Sigmoid colon (tissue), 7 donors: ENCODE results near the gene SERTAD1. TPM values are rescaled to one million over a fixed set of nuclear protein-coding genes. Genes with fewer than 3 reads are reported as not detected.
"Not testable (repeated sequence)": the region's sequence is repeated elsewhere in the genome, so short reads cannot be mapped to it uniquely, and the experiment has no call there.

Experiments
- DNase-seq: peaks from one replicate; pipeline ENCODE4 v3.0.0-alpha.2; 2019
- H3K27ac ChIP-seq, 4 donors: fragments of 200-600 bp; sonication (generic); one replicate each; pipeline ENCODE4 v1.5.1; 2016 to 2019; ENCODE audit warnings: mild to moderate bottlenecking in 1 of 4
- H3K27me3 ChIP-seq, 3 donors: fragments of 200-600 bp; sonication (generic); one replicate each; pipeline ENCODE4 v1.5.1; 2019; ENCODE audit warnings: mild to moderate bottlenecking in 1 of 3
- H3K36me3 ChIP-seq, 4 donors: fragments of 200-600 bp; sonication (generic); one replicate each; pipeline ENCODE4 v1.5.1; 2016 to 2019
- H3K4me1 ChIP-seq, 4 donors: fragments of 200-600 bp; sonication (generic); one replicate each; pipeline ENCODE4 v1.5.1; 2017 to 2019
- H3K4me3 ChIP-seq, 4 donors: fragments of 200-600 bp; sonication (generic); one replicate each; pipeline ENCODE4 v1.5.1; 2017 to 2019; ENCODE audit warnings: mild to moderate bottlenecking in 2 of 4, moderate library complexity in 1 of 4
- H3K9me3 ChIP-seq, 4 donors: fragments of 200-600 bp in 3 of 4; sonication (generic) in 3 of 4; one replicate each; pipeline versions ENCODE4 v1.5.1 to v1.6.1; 2013 to 2019
- EP300 ChIP-seq, 4 donors: sonication (generic); formaldehyde crosslinking; IDR thresholded peaks; one replicate each; pipeline ENCODE4 v1.6.1; 2017; ENCODE audit warnings: antibody characterized with exemption in 4 of 4
- POLR2A ChIP-seq, 2 donors: fragments of 450-650 bp; IDR thresholded peaks; one replicate each; pipeline ENCODE4 v1.6.1; 2016; ENCODE audit warnings: antibody characterized with exemption in 2 of 2, mild to moderate bottlenecking in 2 of 2, moderate library complexity in 2 of 2
- POLR2AphosphoS5 ChIP-seq, 4 donors: sonication (generic); formaldehyde crosslinking; IDR thresholded peaks; one replicate each; pipeline ENCODE4 v1.6.1; 2017; ENCODE audit warnings: antibody characterized with exemption in 4 of 4
- WGBS, 2 donors: extraction: QIAGEN DNeasy Blood & Tissue Kit; methylation state at CpG; one replicate each; pipeline ENCODE4 v1.1.7; 2013; 5-methylcytosine and 5-hydroxymethylcytosine counted together
- intact Hi-C: fragments of 100-400 bp; cut with DNase I; formaldehyde crosslinking; loops from one replicate; pipeline ENCODE4 v1.15.1; 2023
- polyA plus RNA-seq, 3 donors: library from polyadenylated mRNA; stranded (reverse); fragments of 200-250 nt; gene quantifications; one replicate each; pipeline ENCODE4 v1.2.3, GENCODE V29; 2013
- total RNA-seq, 4 donors: library from RNA; depleted of rRNA; stranded (reverse); fragments of >200 nt; gene quantifications; one replicate each; pipeline ENCODE4 v1.1.0, GENCODE V29; 2016
- TF ChIP-seq, protein P1 (sequence below), 4 experiments: fragments of 450-650 bp in 3 of 4; fragments of 200-600 bp in 1 of 4; IDR thresholded peaks; one replicate each; pipeline ENCODE4 v1.5.1; 2016 to 2019; ENCODE audit warnings: antibody characterized with exemption in 4 of 4, mild to moderate bottlenecking in 3 of 4, moderate library complexity in 2 of 4
- donor health status: healthy with polysubstance abuse.
- donor health status: Bipolar disorder and iron deficiency.
- donor health status: healthy.

The SERTAD1 gene
- total and polyA plus RNA-seq, 7 donors = 10.2 to 44.4 (median 18.6) TPM

GRCh38 chr19:40442328-40443130 is 16.7 kb upstream of the SERTAD1 start:
- 18 to 21% methylated on average over 22 of the region's 22 CpGs for WGBS, 2 donors
- no peak for TF ChIP-seq POLR2A (IDR thresholded peaks at IDR 0.05)
- intact Hi-C loops = loop anchor here (1.0 to 10.0 kb wide), 4 partner anchors 9 to 272 kb away; partner anchors contain the start of genes COQ8B, ITPKC, LTBP4 and SERTAD1

DNA sequence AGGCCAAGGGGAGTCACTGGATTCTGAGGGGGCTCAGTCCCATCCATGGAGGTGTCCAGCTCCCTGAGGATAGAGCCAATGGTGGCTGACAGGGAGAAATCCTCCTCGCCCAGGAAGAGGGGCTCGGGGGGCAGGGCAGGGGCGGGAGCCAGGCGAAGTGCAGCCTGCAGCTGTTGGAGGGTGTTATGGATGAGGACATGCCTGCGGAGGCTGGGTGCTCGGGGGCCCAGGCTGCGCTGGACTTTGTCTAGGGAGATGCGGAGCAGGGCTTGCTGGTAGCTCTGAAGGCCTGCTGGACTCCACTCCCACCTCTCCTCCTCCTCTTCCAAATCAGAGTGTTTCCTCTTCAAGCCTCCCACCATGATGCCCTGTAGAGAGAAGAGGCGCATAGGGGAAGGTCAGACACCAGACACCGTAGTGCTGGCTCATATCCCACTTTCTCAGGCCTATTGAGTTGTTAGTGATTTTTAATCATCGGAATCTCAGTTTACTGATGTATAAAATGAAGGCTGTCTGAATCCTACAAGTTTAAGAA is 16.0 kb upstream of the SERTAD1 start:
- TF ChIP-seq POLR2AphosphoS5 (IDR thresholded peaks at IDR 0.05) (no peak), POLR2A (IDR thresholded peaks at IDR 0.05) (no peak), EP300 (IDR thresholded peaks at IDR 0.05) (no peak)
- TF ChIP-seq, protein P1, sequence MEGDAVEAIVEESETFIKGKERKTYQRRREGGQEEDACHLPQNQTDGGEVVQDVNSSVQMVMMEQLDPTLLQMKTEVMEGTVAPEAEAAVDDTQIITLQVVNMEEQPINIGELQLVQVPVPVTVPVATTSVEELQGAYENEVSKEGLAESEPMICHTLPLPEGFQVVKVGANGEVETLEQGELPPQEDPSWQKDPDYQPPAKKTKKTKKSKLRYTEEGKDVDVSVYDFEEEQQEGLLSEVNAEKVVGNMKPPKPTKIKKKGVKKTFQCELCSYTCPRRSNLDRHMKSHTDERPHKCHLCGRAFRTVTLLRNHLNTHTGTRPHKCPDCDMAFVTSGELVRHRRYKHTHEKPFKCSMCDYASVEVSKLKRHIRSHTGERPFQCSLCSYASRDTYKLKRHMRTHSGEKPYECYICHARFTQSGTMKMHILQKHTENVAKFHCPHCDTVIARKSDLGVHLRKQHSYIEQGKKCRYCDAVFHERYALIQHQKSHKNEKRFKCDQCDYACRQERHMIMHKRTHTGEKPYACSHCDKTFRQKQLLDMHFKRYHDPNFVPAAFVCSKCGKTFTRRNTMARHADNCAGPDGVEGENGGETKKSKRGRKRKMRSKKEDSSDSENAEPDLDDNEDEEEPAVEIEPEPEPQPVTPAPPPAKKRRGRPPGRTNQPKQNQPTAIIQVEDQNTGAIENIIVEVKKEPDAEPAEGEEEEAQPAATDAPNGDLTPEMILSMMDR (IDR thresholded peaks at IDR 0.05) = no peak
- Histone ChIP-seq H3K27ac (peak overlapping the region; percentile 93 to 100 (median 100)), H3K4me3 (peak overlapping the region in 2 of 4 donors; percentile 82 to 97), H3K27me3 (no peaks in the 10 kb centered on the region), H3K4me1 (peaks cover 0 to 44% (median 39%) of the 10 kb centered on the region in 4 donors), H3K9me3 (no peaks in the 10 kb centered on the region), H3K36me3 (peaks cover 5 to 19% (median 16%) of the 10 kb centered on the region in 4 donors)
- 88 to 89% methylated on average over 11 of the region's 11 CpGs for WGBS, 2 donors
- DNase-seq = no peak
- intact Hi-C loops = loop anchor here (5.0 to 10.0 kb wide), 2 partner anchors 161 to 273 kb away; partner anchors contain the start of genes COQ8B, ITPKC and LTBP4

More at GRCh38 chr19:40442328-40443130, 16.7 kb upstream of the SERTAD1 start:
- Histone ChIP-seq H3K27me3 (no peaks in the 10 kb centered on the region), H3K4me3 (peak overlapping the region; percentile 26 to 99 (median 90)), H3K4me1 (peaks cover 0 to 44% (median 39%) of the 10 kb centered on the region in 4 donors), H3K27ac (peak overlapping the region; percentile 93 to 100 (median 100)), H3K36me3 (peaks cover 5 to 23% (median 18%) of the 10 kb centered on the region in 4 donors), H3K9me3 (no peaks in the 10 kb centered on the region)
- no peak for DNase-seq

DNA sequence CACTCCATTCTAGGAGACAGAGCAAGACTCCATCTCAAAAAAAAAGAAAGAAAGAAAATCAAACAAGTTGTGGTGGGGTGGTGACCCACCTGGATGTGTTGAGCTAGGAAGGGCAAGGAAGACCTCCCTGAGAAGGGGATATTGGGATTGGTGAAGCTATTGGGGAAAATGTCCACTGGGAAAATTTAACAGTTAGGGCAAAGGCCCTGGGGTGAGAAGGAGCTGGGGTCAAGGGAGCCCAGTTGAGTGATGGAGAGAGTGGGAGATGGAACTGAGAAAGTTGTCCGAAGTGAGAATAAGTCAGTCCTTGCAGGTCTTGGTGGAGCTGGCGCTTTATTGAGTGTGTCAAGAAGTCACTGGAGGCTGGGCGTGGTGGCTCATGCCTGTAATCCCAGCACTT is 12.5 kb upstream of the SERTAD1 start:
- no peaks in the 10 kb centered on the region for H3K27me3 ChIP-seq
- H3K4me1 ChIP-seq = peaks cover 0 to 54% (median 46%) of the 10 kb centered on the region in 4 donors
- no peak overlapping the region for H3K4me3 ChIP-seq
- no peak for DNase-seq
- no peaks in the 10 kb centered on the region for H3K9me3 ChIP-seq
- WGBS, 2 donors = 96 to 97% methylated on average over 3 of the region's 3 CpGs
- no peak overlapping the region for H3K27ac ChIP-seq
- TF ChIP-seq POLR2A (IDR thresholded peaks at IDR 0.05) (no peak), POLR2AphosphoS5 (IDR thresholded peaks at IDR 0.05) (no peak), EP300 (IDR thresholded peaks at IDR 0.05) (no peak)
- TF ChIP-seq, protein P1 (IDR thresholded peaks at IDR 0.05) = no peak
- H3K36me3 ChIP-seq = peaks cover 5 to 19% (median 16%) of the 10 kb centered on the region in 4 donors
- intact Hi-C loops = no loop called here

GRCh38 chr19:40433391-40434216 is 7.8 kb upstream of the SERTAD1 start:
- H3K4me3 ChIP-seq = peak overlapping the region; percentile 23 to 53 (median 50)
- intact Hi-C loops = loop anchor here (1.0 kb wide), 1 partner anchor 10 kb away; no protein-coding TSS in a partner anchor
- H3K4me1 ChIP-seq = peaks cover 0 to 38% (median 22%) of the 10 kb centered on the region in 4 donors
- H3K27ac ChIP-seq = peak overlapping the region; percentile 93 to 97 (median 95)
- TF ChIP-seq, protein P1 (IDR thresholded peaks at IDR 0.05) = no peak
- TF ChIP-seq POLR2AphosphoS5 (IDR thresholded peaks at IDR 0.05) = peak; percentile 62 to 89 (median 76)
- no peaks in the 10 kb centered on the region for H3K27me3 ChIP-seq
- H3K9me3 ChIP-seq = no peaks in the 10 kb centered on the region
- DNase-seq = peak; percentile 97
- no peaks in the 10 kb centered on the region for H3K36me3 ChIP-seq
- WGBS, 2 donors = 1 to 3% methylated on average over 50 of the region's 50 CpGs

GRCh38 chr19:40432760-40433159 is 7.0 kb upstream of the SERTAD1 start:
- peak overlapping the region; percentile 93 to 97 (median 95) for H3K27ac ChIP-seq
- H3K36me3 ChIP-seq, DNase-seq, H3K9me3 ChIP-seq, H3K27me3 ChIP-seq: not testable (repeated sequence)
- WGBS, 2 donors = 36 to 62% methylated on average over 7 of the region's 7 CpGs
- H3K4me3 ChIP-seq = peak overlapping the region; percentile 20 to 53 (median 50)
- peaks cover 0 to 38% (median 22%) of the 10 kb centered on the region in 4 donors for H3K4me1 ChIP-seq
- intact Hi-C loops = loop anchor here (1.0 kb wide), 1 partner anchor 11 kb away; no protein-coding TSS in a partner anchor
